PC-9 (cell line): ENCODE measurements around the gene SH3BP5L.

Experiments used
- CTCF ChIP-seq: fragments of 200-600 bp; sonication (generic); conservative IDR thresholded peaks from 2 replicates; pipeline ENCODE4 v1.6.1; 2017; ENCODE audit warnings: mixed run types, antibody characterized with exemption, mild to moderate bottlenecking, moderate library complexity
- EZH2 ChIP-seq: fragments of 200-600 bp; sonication (generic); IDR thresholded peaks from 2 replicates; pipeline ENCODE4 v1.8.0; 2017; ENCODE audit warnings: antibody characterized with exemption, low read depth

- TF ChIP-seq CTCF: peak; percentile 45; the same call in 1 of the 2 replicates
- TF ChIP-seq EZH2: no peak
Measured at GRCh38 chr1:248807067-248807737, 18.5 kb downstream of the SH3BP5L start.
